Tibial nerve (tissue), 4 donors: Measurements from ENCODE around the gene CEBPZ. TPM values are rescaled to one million over a fixed set of nuclear protein-coding genes. Genes with fewer than 3 reads are reported as not detected.

ENCODE experiments used
- DNase-seq, 2 donors: peaks; one replicate each; pipeline ENCODE4 v3.0.0-alpha.2; 2019; ENCODE audit warnings: low spot score in 2 of 2
- H3K27ac ChIP-seq, 4 donors: fragments of 200-600 bp; sonication (generic) in 3 of 4; one replicate each; pipeline ENCODE4 v1.5.1; 2017 to 2019; ENCODE audit warnings: mild to moderate bottlenecking in 1 of 4
- H3K27me3 ChIP-seq, 2 donors: fragments of 200-600 bp; sonication (generic) in 1 of 2; one replicate each; pipeline versions ENCODE4 v1.5.1 to v1.6.0; 2017 to 2019
- H3K36me3 ChIP-seq, 3 donors: fragments of 200-600 bp; sonication (generic); one replicate each; pipeline ENCODE4 v1.5.1; 2018 to 2019
- H3K4me1 ChIP-seq, 4 donors: fragments of 200-600 bp; sonication (generic) in 3 of 4; one replicate each; pipeline ENCODE4 v1.5.1; 2017 to 2019
- H3K4me3 ChIP-seq, 4 donors: fragments of 200-600 bp; sonication (generic) in 3 of 4; one replicate each; pipeline ENCODE4 v1.5.1; 2017 to 2019; ENCODE audit warnings: mild to moderate bottlenecking in 1 of 4, moderate library complexity in 1 of 4
- H3K9me3 ChIP-seq, 4 donors: fragments of 200-600 bp; sonication (generic) in 3 of 4; one replicate each; pipeline ENCODE4 v1.5.1; 2017 to 2019
- EP300 ChIP-seq, 2 donors: sonication (generic); formaldehyde crosslinking; IDR thresholded peaks; one replicate each; pipeline ENCODE4 v1.6.1; 2017; ENCODE audit warnings: antibody characterized with exemption in 2 of 2, mild to moderate bottlenecking in 1 of 2
- POLR2A ChIP-seq, 2 donors: fragments of 450-650 bp; IDR thresholded peaks; one replicate each; pipeline ENCODE4 v1.6.1; 2017; ENCODE audit warnings: antibody characterized with exemption in 2 of 2, mild to moderate bottlenecking in 2 of 2, moderate library complexity in 2 of 2
- WGBS, 2 donors: methylation state at CpG; one replicate each; pipeline ENCODE4 v1.1.5; 2018; 5-methylcytosine and 5-hydroxymethylcytosine counted together
- total RNA-seq, 4 donors: library from RNA; depleted of rRNA; stranded (reverse); fragments of >200 nt; gene quantifications; one replicate each; pipeline ENCODE4 v1.1.0, GENCODE V29; 2016
- TF ChIP-seq, protein P1 (sequence below), 5 experiments: fragments of 200-600 bp in 3 of 5; fragments of 450-650 bp in 2 of 5; sonication (generic) in 3 of 5; IDR thresholded peaks; one replicate each; pipeline ENCODE4 v1.5.1; 2016 to 2019; ENCODE audit warnings: antibody characterized with exemption in 5 of 5, mild to moderate bottlenecking in 3 of 5, moderate library complexity in 2 of 5

CEBPZ gene, protein sequence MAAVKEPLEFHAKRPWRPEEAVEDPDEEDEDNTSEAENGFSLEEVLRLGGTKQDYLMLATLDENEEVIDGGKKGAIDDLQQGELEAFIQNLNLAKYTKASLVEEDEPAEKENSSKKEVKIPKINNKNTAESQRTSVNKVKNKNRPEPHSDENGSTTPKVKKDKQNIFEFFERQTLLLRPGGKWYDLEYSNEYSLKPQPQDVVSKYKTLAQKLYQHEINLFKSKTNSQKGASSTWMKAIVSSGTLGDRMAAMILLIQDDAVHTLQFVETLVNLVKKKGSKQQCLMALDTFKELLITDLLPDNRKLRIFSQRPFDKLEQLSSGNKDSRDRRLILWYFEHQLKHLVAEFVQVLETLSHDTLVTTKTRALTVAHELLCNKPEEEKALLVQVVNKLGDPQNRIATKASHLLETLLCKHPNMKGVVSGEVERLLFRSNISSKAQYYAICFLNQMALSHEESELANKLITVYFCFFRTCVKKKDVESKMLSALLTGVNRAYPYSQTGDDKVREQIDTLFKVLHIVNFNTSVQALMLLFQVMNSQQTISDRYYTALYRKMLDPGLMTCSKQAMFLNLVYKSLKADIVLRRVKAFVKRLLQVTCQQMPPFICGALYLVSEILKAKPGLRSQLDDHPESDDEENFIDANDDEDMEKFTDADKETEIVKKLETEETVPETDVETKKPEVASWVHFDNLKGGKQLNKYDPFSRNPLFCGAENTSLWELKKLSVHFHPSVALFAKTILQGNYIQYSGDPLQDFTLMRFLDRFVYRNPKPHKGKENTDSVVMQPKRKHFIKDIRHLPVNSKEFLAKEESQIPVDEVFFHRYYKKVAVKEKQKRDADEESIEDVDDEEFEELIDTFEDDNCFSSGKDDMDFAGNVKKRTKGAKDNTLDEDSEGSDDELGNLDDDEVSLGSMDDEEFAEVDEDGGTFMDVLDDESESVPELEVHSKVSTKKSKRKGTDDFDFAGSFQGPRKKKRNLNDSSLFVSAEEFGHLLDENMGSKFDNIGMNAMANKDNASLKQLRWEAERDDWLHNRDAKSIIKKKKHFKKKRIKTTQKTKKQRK
- total RNA-seq = 10 to 100 TPM; 25.3 to 37.9 (median 29.0) TPM

DNA sequence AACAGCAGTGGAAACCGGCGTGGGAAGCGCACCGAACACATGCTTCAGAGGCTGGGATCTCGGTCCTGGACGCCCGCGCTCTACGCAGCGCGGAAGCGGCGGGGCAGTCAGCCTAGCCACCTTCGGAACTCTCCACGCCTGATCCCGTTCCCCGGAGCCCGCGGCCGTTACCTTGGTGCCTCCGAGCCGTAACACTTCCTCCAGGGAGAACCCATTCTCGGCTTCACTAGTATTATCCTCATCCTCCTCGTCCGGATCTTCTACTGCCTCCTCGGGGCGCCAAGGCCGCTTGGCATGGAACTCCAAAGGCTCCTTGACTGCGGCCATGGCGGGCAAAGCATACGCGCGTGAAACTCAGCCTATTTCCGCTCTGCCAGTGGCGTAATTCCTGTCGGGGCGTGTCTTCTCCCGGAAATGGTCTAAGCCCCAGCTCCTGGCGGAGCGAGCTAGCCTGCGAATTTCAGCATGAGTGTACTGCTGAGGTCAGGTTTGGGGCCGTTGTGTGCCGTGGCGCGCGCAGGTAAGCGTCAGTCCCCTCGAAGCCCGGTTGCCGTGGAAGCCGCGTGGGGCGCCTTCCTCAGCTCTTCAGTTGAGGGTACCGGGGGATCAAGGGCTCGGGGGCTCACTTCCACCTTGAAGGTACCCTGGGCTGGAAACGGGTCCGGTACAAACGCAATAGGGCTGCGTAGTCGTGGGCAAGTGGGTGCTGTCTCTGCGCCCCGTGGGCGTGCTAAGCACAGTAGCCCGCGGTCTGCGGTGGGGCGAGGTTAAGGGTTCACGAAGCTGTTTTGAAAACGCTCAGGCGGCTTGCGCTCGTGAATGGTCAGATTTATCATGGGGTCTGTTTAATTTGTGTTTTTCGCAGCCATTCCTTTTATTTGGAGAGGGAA, at the start of gene CEBPZ, which contains the start of gene NDUFAF7:
Gene CEBPZ (minus strand): TSS at position 356 of the 890 bp plus-strand sequence. CDS start 29 bp downstream, at position 327.
Gene NDUFAF7 (plus strand): TSS at position 418 of the 890 bp plus-strand sequence. CDS start 48 bp downstream, at position 466.
- 0% methylated on average over 60 to 69 of the region's 73 CpGs for WGBS, 2 donors
- Histone ChIP-seq H3K4me1 (peaks cover 4 to 39% (median 22%) of the 10 kb centered on the region in 4 donors), H3K36me3 (peaks cover 0 to 25% (median 13%) of the 10 kb centered on the region in 3 donors), H3K27me3 (no peaks in the 10 kb centered on the region), H3K9me3 (no peaks in the 10 kb centered on the region), H3K27ac (peak within 1 kb of the TSS; percentile 69 to 96 (median 94)), H3K4me3 (peak within 1 kb of the TSS; percentile 61 to 87 (median 72))
- DNase-seq = peak; percentile 86 to 92
- TF ChIP-seq POLR2A (IDR thresholded peaks at IDR 0.05) = peak; percentile 41 to 77
- peak; percentile 70 to 97 for TF ChIP-seq EP300 (IDR thresholded peaks at IDR 0.05)
- TF ChIP-seq, protein P1, sequence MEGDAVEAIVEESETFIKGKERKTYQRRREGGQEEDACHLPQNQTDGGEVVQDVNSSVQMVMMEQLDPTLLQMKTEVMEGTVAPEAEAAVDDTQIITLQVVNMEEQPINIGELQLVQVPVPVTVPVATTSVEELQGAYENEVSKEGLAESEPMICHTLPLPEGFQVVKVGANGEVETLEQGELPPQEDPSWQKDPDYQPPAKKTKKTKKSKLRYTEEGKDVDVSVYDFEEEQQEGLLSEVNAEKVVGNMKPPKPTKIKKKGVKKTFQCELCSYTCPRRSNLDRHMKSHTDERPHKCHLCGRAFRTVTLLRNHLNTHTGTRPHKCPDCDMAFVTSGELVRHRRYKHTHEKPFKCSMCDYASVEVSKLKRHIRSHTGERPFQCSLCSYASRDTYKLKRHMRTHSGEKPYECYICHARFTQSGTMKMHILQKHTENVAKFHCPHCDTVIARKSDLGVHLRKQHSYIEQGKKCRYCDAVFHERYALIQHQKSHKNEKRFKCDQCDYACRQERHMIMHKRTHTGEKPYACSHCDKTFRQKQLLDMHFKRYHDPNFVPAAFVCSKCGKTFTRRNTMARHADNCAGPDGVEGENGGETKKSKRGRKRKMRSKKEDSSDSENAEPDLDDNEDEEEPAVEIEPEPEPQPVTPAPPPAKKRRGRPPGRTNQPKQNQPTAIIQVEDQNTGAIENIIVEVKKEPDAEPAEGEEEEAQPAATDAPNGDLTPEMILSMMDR (IDR thresholded peaks at IDR 0.05) = peak in 2 of 5 experiments; percentile 23 to 26

DNA sequence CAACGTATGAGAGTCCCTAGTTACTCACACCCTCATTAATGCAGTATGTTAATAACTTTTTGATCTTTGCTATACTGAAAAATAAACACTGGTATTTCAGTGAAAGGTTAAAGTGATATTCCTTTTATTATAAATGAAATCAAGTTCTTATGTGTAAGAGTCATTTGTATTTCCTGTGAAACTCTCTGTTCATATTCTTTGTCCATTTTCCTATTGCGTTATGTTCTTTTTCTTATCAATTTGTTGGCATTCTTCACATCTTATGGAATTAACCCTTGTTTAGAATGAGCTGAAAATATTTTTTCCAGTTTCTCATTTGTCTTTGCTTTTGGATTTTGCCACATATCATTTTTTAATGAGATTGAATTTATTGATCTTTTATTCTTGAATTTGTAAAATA, 44.9 kb upstream of the CEBPZ start:
- no peak for DNase-seq
- 60 to 70% methylated on average over 2 of the region's 2 CpGs for WGBS, 2 donors
- Histone ChIP-seq H3K27me3 (no peaks in the 10 kb centered on the region), H3K9me3 (no peaks in the 10 kb centered on the region), H3K4me1 (no peaks in the 10 kb centered on the region), H3K27ac (no peak overlapping the region), H3K36me3 (peaks cover 0 to 62% (median 12%) of the 10 kb centered on the region in 3 donors), H3K4me3 (no peak overlapping the region)
- TF ChIP-seq EP300 (IDR thresholded peaks at IDR 0.05) (no peak), POLR2A (IDR thresholded peaks at IDR 0.05) (no peak)
- TF ChIP-seq, protein P1 (IDR thresholded peaks at IDR 0.05) = no peak

DNA sequence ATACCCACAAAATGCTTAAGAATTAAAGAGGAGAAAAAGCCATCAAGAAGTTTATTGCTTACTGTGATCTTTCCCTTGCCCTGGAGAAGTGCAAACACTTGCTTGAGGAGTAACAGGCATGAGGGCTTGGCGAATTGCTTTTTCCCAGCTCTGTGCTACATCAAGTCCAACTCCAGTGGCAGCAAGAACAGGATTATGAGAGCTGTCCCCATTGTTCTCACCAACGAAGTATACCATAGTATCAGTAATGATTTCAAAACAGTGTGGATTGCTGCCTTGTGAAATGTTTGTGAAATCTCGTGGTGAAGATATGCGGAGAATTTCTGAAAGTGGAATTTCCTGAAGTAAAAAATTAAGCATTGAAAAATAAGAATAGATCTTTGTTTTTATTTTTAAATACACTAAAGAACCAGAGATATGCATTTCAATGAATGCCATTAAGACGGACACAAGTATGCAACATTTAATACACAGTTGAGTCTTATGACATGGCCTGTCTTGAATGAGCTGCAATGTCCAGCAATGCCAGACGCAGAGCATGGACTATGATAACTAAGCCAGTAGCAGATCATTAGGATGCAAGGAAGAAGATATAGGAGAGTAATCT, 43.1 kb upstream of the CEBPZ start:
- Histone ChIP-seq H3K4me3 (no peak overlapping the region), H3K27ac (no peak overlapping the region), H3K4me1 (no peaks in the 10 kb centered on the region), H3K36me3 (peaks cover 0 to 62% (median 14%) of the 10 kb centered on the region in 3 donors), H3K9me3 (no peaks in the 10 kb centered on the region), H3K27me3 (no peaks in the 10 kb centered on the region)
- no peak for DNase-seq
- TF ChIP-seq POLR2A (IDR thresholded peaks at IDR 0.05) (no peak), EP300 (IDR thresholded peaks at IDR 0.05) (no peak)
- TF ChIP-seq, protein P1 (IDR thresholded peaks at IDR 0.05) = no peak
- 50 to 55% methylated on average over 6 of the region's 6 CpGs for WGBS, 2 donors

DNA sequence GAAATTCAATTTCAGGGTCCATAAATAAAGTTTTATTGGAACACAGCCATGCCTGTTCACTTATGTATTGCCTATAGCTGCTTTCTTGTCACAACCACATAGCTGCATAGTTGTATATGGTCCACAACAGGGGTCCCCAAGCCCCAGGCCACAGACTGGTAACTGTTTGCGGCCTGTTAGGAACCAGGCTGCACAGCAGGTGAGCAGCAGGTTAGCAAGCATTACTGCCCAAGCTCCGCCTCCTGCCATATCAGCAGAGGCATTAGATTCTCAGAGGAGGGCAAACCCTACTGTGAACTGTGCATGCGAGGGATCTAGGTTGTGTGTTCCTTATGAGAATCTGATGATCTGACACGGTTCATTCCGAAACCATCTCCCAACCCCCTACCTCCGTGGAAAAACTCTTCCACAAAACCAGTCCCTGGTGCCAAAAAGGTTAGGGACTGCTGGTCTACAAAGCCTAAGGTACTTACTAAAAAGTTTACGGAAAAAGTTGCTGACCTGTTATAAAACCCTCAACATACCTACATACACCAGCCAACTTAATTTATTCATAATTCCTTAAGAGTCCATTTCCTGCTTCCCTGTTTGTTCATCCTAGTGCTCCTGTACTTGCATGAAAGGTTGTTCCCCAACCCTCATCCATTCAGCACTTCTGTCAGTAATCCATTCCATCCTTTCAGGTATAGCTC, 40.1 kb upstream of the CEBPZ start:
- H3K27me3 ChIP-seq = no peaks in the 10 kb centered on the region
- no peak overlapping the region for H3K4me3 ChIP-seq
- H3K36me3 ChIP-seq = peaks cover 0 to 78% (median 20%) of the 10 kb centered on the region in 3 donors
- TF ChIP-seq POLR2A (IDR thresholded peaks at IDR 0.05) (no peak), EP300 (IDR thresholded peaks at IDR 0.05) (no peak)
- TF ChIP-seq, protein P1 (IDR thresholded peaks at IDR 0.05) = no peak
- DNase-seq = no peak
- no peak overlapping the region for H3K27ac ChIP-seq
- H3K9me3 ChIP-seq = no peaks in the 10 kb centered on the region
- WGBS, 2 donors = 89 to 91% methylated on average over 7 of the region's 7 CpGs
- no peaks in the 10 kb centered on the region for H3K4me1 ChIP-seq
